Frontal cortex (tissue), 4 donors: ENCODE results near the gene RASA3. TPM values are rescaled to one million over a fixed set of nuclear protein-coding genes. Genes with fewer than 3 reads are reported as not detected.
"Not testable (repeated sequence)": the region's sequence is repeated elsewhere in the genome, so short reads cannot be mapped to it uniquely, and the experiment has no call there.

Source experiments
- DNase-seq, 2 donors: peaks; one replicate each; pipeline ENCODE4 v3.0.0; 2012; ENCODE audit warnings: low spot score in 2 of 2
- FAIRE-seq: peaks from 2 replicates; lab custom pipeline; 2012; peaks lifted over from hg19 to GRCh38; lab: Jason Lieb, UNC
- total RNA-seq: library from RNA; depleted of rRNA; stranded (reverse); fragments of >200 nt; gene quantifications from one replicate; pipeline ENCODE4 v1.2.3, GENCODE V29; 2014
- donor health status: control.
- donor health status: control.
- donor health status: control.

Gene RASA3
- total RNA-seq, 1 donor from 2014 or later = 12.6 TPM

DNA sequence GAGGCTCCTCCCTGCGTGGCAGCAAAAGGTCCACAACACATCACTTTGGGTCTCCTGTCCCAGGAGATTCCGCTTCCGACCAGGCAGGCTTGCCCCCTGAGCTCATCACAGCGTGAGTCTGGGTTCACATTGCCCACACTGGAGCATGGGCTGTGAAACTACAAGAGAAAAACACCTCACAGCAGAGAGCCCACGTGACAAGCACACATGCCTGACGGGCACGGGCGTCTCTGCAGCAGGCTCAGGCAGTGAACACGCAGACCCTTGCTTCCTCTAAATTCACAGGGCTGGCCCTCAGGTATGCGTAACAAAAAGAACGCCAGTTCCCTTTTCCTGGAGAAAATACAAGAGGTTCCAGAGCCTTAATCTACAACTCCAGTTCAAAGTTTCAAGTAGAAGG is 41.9 kb downstream of the RASA3 start:
- FAIRE-seq = no peak
- no peak for DNase-seq

DNA sequence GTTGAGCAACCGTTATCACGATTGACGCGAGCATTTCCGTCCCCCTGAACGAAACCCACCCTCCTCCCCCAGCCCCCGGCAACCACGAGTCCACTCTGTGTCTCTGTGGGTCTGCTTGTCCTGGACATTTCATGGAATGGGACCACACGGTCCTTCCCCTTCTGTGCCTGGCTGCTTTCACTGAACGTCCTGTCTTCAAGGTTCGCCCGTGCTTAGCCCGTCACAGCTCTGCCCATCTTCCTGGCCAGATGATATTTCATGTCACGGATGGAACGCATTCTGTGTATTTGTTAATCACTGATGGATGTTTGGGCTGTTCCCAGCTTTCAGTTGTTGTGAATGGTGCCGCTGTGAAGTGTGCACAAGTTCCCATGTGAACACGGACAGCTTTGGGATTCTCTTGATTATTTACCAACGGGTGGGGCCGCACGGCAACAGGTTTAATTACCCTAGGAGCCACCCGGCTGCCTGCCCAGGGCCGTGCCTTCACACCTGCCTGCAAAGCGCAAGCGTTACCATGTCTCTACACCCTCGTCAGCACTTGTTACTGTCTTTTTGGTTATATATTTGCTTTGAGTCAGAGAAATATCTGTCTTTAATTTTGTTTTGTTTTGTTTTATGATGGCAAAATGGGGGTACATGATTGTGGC is 42.5 kb downstream of the RASA3 start:
- FAIRE-seq = no peak
- no peak for DNase-seq

DNA sequence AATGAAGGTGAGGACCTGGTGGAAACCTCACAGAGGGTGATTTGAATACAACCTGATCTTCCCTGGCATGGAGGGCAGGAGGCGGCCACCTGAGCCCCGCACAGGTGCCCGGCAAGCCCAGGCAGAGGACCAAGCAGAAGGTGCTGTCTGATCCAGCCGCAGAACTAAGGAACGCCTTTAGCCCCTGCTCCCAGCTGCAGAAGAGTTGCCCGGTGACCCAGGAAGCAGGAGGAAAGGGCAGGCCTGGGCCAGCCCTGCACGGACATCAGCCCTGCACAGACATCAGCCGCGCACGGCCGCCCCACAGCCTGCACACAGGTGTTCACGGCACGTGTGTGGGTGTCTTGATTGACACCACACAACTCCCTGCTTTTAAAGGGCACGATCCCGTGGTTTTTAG is 43.1 kb downstream of the RASA3 start:
- DNase-seq = no peak
- no peak for FAIRE-seq

DNA sequence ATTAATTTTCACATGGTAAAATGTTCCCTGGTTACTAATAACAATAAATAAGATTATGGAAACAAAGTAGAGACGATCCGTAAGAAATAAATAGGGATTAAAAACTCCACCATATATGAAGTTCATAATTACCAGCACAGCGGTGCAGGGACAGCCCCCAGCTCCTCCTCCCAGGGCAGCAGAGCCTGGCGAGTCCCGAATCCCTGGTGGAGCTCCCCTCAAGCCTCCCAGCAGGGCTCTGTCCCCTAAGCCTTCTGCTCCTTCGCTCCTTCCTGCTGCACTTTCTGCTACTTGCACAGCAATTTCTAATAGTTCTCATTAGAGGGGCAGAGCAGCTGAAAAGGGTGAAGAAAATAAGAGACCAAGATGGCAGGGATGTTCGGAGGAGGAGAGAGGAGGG is 43.6 kb downstream of the RASA3 start:
- DNase-seq = no peak
- no peak for FAIRE-seq

DNA sequence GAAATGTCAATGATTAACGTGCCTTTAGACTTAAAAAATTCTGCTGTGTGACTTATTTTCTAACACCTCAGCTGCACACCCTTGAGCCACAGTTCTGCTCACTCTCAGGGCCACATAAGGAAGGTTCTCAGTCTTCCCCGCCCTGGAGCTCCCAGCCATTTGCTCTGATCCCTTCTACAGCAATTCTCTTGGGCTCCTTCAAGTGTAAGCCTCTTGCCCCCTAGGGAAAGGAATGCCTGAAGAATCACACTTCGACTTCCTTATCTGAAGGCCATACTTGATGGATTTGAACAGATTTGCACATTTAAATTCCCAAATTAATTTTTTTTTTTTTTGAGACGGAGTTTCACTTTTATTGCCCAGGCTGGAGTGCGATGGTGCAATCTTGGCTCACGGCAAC is 44.2 kb downstream of the RASA3 start:
- no peak for FAIRE-seq
- DNase-seq = no peak

DNA sequence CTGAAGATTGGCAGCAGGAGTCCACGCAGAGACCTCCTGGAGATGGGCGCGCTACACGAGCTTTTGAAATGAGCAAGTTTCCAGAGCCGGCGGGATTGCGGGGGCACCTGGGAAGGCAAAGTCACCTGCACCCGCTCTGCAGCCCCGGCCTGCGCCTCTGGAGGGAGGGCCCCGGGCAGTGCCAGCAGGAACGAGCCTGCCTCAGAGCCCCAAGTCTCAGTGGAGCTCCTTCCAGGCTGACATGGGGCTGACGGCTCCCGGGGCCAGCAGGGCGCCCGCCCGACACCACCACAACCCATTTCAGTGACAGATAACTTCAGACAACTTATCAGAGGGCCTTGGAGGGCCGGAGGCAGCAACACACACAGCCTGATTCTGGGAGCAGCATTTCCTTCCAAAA is 45.0 kb downstream of the RASA3 start:
- DNase-seq = no peak

DNA sequence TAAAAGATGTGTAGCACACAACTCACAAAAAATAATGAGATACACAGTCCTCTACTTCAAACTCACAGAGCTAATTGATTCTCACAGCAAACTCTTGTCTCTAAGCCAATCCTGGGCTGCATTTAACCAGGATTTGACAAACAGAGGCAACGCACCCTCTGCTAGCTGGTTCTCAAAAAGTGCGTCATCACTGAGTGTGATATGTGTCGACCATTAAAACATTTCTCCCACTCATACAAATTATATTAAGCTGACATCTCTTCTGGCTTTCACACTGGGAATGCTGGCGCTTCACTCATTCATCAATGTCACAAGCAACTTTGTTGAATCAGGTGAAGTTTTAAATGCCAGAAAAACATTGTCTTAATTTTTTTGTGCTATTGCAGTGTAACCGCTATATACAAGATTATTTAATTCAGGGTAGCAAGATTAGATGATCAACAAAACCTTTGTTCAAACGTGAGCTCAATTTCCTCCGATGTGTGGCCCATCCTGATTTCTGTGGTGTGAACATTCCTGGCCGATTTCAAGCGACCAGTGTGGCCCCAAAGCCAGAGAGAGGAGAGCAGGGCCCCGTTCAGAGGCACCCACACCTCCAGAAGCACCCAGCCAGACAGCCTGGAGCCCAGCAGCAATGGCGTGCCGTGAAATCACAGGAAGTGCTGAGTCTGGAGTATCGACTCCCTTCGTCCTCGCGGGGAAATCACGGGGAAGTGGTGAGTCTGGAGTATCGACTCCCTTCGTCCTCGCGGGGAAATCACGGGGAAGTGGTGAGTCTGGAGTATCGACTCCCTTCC is 49.4 kb downstream of the RASA3 start:
- DNase-seq = no peak
- no peak for FAIRE-seq

More for the DNA sequence above, 45.0 kb downstream of the RASA3 start:
- FAIRE-seq = no peak

DNA sequence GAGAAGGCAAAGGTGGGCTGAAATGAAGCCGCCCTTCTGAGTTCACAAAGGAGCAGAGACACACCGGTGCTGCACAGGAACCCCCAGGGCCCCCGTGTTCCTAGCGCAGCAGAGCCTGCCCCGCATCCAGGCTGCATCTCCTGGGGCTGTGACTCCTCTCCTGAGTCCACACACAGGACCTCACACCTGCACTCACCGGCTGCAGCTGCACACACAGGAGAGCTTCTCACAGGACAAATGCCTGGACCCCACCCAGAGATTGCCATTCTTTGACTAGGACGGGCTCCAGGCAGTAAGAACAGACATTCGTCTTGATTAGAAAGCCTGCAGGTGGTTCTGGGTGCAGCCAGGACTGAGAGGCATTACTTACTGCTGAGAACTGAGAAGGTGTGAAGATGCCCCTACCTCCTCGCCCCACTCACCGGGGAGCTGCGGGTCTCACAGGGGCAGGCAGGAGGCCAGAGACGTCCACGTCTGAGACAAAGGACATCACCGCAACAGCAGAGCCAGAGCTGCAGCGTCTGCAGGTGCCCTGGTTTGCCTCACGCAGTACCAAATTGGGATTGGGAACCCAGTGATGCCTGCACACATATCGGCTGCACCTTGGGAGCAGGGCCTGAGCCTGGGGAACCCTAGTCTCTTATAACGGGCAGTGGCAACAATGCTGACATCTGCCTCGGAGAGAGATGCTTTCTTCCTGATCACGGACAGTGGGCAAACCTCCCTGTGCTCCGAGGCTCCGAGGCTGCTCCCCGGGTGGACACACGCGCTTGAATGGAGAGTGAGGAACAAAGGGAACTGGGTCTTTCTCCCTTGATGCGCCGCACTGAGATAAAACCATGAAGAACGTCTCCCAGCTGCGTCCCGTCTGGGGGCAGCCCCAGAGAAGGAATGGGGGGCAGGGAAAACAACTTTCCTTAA is 50.4 kb downstream of the RASA3 start:
- DNase-seq (no peak), FAIRE-seq (no peak)

DNA sequence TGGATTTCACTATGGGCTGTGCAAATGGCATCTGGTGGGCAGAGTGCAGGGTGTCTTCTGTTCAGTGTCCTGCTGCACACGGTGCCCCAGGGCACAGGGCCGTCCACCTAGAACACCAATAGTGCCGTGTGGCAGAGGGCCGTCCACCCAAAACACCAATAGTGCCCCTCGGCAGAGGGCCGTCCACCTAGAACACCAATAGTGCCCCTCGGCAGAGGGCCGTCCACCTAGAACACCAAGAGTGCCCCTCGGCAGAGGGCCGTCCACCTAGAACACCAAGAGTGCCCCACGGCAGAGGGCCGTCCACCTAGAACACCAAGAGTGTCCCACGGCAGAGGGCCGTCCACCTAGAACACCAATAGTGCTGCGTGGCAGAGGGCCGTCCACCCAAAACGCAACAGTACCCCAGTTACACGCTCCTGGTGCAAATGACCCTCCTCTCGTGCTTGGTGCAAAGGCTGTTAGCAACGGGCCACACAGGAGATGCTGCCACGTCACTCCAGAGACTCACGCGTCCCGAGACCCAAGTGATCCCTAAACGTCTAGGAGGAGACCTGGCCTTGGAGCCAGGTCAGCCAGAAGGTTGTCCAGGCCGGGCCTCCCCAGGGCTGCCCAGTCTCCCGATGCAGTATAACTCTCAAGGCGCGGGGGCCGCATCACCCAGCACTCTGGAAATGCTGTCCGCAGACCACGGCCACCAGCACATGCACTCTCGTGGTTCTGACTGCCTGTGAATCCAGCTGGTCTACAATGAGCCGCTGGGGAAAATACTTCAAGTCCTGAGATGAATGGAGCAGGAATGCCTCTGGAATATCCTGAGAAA is 51.5 kb downstream of the RASA3 start:
- FAIRE-seq (no peak), DNase-seq (no peak)

DNA sequence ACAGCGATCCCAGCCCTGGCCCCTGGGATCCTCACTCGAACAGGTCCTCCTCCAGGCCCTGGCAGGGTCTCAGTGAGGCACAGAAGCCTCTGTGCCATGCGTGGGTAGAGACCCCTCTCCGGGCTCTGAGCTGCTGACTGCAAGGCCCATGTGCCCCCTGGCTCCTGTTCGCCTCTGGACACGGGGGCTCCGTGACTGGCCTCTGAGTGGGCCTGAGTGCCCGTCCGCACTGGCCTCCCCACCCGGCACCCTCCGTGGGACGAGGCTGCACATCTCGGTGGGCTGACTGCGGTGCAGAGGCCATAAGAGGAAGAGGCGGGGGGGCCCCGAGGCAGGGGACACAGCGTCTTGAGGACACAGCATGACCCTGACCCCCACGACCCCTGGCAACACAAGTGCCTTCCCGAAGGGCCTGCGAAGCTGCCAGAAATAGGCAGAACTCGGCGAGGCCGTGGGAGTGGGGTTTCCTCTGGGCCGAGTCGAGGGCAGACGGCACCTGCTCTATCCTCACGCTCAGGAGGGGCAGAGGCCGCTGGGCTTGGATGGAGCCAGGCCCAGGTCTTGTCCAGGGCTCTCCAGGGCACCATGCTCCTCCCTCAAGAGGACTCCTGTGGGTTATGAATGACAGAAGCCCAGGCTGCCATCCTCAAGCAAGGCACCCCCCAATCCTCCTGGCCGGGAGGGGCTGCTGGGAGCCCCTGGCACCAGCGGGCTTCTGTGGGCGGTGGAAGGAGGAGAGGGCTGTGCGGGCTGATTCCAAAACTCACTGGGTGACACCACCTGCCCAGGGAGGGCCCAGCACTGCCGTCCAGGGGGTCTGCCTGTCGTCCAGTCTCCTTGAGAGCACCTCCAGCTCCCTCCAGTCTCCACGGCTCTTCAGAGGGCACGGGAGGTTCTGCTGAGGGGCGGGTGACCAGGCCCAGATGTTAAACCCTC is 52.6 kb downstream of the RASA3 start:
- no peak for FAIRE-seq

DNA sequence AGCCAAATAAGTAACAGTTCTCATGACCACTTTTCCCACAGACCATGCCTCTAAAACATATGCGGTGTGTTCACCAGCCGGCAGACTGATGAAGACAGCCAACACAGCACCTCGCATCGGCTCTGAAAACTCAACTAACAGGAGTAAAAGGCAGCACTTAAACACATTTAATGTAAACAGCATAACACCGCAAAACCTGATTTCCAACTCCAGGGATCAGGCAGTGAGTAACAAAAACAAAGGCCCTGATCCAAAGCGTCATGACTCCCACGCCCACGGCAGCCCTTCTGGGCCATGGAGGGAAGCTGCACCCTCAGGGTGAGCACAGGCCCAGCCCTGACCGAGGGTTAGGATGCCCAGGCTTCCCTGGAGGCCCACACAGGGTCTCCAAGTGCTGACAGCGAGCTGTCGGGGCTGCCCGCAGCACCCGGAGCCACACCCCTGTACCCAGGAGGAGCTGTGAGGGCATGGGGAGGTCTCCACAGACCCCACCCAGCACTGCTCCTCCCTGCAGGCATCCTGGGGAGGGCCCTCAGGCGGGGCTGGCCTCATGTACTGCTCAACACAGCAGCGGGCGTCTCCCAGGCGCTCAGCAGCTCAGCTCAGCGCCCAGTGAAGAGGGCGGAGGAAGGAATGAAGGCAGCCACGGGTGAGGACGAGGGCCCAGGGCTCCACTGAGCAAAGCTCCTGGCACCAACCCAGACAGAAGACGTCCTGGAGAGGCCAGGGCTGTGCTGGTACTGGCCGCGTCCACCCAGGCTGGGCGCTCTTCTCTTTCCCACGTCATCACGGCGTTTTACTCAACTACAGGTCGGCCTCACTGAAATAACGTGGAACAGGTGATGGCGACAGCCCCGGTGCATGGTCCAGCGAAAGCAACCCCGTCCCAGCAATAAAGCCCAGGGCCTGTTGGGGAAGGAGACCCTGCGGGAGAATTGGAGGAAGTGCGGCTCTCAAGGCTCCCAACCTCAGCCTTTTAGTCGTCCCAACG is 53.7 kb downstream of the RASA3 start:
- DNase-seq = no peak
- no peak for FAIRE-seq

More for the DNA sequence above, 52.6 kb downstream of the RASA3 start:
- DNase-seq = no peak

DNA sequence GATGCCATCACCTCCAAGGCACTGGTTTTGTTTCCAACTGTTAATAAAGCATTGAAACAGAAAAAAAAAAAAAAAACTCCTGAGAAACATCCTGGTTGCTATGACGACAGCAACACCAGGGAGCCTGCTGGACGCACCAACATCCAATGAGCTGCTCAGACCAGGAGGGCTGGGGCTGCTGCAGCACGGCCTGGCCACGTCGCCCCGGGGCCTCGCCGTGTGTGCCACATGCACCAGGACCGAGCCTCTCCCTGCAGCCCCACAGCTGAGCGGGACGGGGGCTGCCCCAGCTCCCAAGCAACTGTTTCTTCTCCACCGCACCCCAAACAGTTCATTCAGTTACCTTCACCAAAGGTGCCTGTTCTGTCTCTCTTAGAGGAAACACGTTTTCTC is 54.5 kb downstream of the RASA3 start:
- no peak for FAIRE-seq

DNA sequence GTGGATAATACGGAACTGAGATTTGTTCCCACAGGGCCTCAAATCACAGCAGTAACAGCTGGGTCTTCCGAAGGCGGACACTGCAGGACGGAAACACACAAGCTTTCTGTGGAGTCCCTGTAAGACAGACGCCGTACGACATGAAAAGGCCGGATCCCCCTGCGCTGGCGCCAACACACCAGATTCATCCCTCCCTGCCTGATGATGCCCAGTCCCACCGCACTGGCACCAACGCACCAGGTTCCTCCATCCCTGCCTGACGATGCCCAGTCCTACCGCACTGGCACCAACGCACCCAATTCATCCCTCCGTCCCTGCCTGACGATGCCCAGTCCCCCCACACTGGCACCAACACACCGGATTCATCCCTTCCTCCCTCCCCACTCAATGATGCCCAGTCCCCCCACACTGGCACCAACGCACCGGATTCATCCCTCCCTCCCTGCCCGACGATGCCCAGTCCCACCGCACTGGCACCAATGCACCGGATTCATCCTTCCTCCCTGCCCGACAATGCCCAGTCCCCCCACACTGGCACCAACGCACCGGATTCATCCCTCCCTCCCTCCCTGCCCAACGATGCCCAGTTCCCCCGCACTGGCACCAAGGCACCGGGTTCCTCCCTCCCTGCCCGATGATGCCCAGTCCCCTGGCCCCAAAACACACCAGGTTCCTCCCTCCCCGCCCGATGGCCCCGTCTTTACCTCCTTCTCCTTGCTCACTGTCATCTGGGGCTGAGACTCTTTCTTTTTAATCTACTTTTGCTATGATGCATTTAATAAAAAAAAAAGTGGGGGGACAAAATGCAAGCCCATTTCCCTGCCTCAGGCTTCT is 55.1 kb downstream of the RASA3 start:
- DNase-seq (no peak), FAIRE-seq (no peak)

More for the DNA sequence above, 54.5 kb downstream of the RASA3 start:
- peak; percentile 68 to 82 for DNase-seq

DNA sequence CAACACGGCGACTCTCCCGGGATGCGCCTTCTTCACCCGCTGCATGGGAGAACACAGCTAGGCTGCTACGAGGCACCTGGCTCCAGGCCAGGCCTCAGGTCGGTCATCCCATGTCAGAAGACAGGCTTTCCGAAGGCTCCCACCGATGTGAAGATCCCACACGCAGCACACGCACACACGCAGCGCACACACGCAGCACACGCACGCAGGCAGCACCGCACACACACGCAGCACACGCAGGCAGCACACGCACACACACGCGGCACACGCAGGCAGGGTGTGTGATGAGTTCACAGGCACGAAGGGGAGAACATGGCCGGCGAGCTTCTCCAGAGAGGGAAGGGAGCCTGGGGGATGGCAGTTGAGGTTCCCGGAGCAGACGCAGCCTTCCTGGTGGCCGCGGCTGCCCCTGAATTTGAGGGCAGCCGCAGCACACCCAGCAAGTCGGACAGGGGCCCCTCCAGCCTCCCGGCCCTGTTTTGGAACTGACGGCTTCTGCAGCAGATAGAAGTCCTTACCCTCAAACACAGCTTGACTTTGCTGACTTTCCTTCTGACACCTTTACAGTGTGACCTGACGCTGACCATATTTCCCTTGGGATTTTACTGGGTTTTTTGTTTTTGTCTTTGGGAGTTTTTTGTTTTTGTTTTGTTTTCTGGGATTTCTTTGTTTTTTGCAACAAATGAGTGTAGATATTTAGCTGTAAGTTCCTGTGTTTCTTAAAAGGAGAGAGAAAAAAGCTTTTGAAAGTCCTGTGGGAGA is 55.9 kb downstream of the RASA3 start:
- no peak for FAIRE-seq
- DNase-seq = no peak

DNA sequence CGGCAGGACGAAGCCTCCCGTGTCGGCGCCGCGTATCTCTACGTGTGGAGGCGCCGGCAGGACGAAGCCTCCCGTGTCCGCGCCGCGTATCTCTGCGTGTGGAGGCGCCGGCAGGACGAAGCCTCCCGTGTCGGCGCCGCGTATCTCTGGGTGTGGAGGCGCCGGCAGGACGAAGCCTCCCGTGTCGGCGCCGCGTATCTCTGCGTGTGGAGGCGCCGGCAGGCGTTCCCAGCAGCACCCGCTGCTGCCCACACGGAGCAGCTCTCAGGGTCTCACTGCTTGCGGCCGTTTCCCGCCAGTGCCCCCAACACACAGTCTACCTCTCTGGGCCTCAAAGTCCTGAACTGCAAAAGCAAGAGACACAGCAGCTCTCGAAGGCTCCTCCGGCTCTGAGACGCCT is 56.6 kb downstream of the RASA3 start:
- not testable (repeated sequence) for DNase-seq, FAIRE-seq
